Lower lobe of right lung (tissue), 2 donors: ENCODE data around the gene FILIP1L. TPM values are rescaled to one million over a fixed set of nuclear protein-coding genes. Genes with fewer than 3 reads are reported as not detected.
A peak's percentile ranks its signal among the peaks of the same experiment; 100 is the strongest.

Source experiments
- ATAC-seq, 2 donors: fragments of 200-7000 bp; cut with Tn5 transposase; one replicate each; pipeline ENCODE4 v1.9.1; 2020 to 2022; ENCODE audit warnings: mild to moderate bottlenecking in 2 of 2, moderate library complexity in 2 of 2
- DNase-seq: peaks from one replicate; pipeline ENCODE4 v3.0.0-alpha.2; 2020
- H3K27ac ChIP-seq: fragments of 200-600 bp; one replicate; pipeline ENCODE4 v1.8.0; 2022
- H3K27me3 ChIP-seq: fragments of 200-600 bp; one replicate; pipeline ENCODE4 v1.8.0; 2022; ENCODE audit warnings: low read depth
- H3K36me3 ChIP-seq: fragments of 200-600 bp; one replicate; pipeline ENCODE4 v1.8.0; 2022; ENCODE audit warnings: mild to moderate bottlenecking
- H3K4me1 ChIP-seq: fragments of 200-600 bp; one replicate; pipeline ENCODE4 v1.8.0; 2022
- H3K4me3 ChIP-seq: fragments of 200-600 bp; one replicate; pipeline ENCODE4 v1.8.0; 2022; ENCODE audit warnings: mild to moderate bottlenecking
- H3K9me3 ChIP-seq: fragments of 200-600 bp; one replicate; pipeline ENCODE4 v1.8.0; 2022
- intact Hi-C: fragments of 100-400 bp; cut with DNase I; formaldehyde crosslinking; loops from one replicate; pipeline ENCODE4 v1.11.0; 2022
- total RNA-seq: library from RNA; stranded (reverse); fragmentation: NEBNext Ultra II Directional; extraction: Animal tissue kit (Norgen Biotek cat#: 25700); gene quantifications from one replicate; pipeline ENCODE4 v1.2.1, GENCODE V29; 2021
- TF ChIP-seq, protein P1 (sequence below): fragments of 200-600 bp; IDR thresholded peaks from one replicate; pipeline ENCODE4 v1.8.0; 2022; ENCODE audit warnings: antibody characterized with exemption, mild to moderate bottlenecking
- donor health status: DM: no; HTN: yes; CAD: no; lungs with severe emphysema.

Gene FILIP1L
- total RNA-seq, 1 donor from 2014 or later = 25.0 TPM

DNA sequence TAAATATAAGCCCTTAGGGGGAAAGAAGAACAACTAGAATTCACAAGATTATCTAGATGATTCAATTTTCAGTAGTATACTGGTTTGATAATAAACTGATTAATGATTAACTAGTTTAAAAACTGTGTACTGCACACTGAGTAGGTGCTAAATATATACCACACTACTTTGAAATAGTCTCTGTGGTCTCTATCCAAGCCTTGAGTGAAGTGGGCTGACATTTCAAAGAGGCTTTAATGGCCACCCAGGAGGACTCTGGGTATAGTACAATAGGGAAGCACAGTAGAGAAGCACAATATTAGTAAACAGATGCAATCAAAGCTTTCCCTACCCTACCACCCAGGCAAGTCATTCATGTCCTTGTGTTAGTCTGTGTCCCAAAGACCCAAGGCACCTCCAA, 46.7 kb downstream of the FILIP1L start:
- intact Hi-C loops = loop anchor here (10.0 kb wide), 1 partner anchor 187 kb away; no protein-coding TSS in a partner anchor
- TF ChIP-seq, protein P1, sequence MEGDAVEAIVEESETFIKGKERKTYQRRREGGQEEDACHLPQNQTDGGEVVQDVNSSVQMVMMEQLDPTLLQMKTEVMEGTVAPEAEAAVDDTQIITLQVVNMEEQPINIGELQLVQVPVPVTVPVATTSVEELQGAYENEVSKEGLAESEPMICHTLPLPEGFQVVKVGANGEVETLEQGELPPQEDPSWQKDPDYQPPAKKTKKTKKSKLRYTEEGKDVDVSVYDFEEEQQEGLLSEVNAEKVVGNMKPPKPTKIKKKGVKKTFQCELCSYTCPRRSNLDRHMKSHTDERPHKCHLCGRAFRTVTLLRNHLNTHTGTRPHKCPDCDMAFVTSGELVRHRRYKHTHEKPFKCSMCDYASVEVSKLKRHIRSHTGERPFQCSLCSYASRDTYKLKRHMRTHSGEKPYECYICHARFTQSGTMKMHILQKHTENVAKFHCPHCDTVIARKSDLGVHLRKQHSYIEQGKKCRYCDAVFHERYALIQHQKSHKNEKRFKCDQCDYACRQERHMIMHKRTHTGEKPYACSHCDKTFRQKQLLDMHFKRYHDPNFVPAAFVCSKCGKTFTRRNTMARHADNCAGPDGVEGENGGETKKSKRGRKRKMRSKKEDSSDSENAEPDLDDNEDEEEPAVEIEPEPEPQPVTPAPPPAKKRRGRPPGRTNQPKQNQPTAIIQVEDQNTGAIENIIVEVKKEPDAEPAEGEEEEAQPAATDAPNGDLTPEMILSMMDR = no peak
- ATAC-seq = no peak
- DNase-seq = no peak
- Histone ChIP-seq H3K4me1 (peaks cover 29% of the 10 kb centered on the region), H3K4me3 (no peak overlapping the region), H3K9me3 (no peaks in the 10 kb centered on the region), H3K27me3 (no peaks in the 10 kb centered on the region), H3K27ac (no peak overlapping the region), H3K36me3 (no peaks in the 10 kb centered on the region)

DNA sequence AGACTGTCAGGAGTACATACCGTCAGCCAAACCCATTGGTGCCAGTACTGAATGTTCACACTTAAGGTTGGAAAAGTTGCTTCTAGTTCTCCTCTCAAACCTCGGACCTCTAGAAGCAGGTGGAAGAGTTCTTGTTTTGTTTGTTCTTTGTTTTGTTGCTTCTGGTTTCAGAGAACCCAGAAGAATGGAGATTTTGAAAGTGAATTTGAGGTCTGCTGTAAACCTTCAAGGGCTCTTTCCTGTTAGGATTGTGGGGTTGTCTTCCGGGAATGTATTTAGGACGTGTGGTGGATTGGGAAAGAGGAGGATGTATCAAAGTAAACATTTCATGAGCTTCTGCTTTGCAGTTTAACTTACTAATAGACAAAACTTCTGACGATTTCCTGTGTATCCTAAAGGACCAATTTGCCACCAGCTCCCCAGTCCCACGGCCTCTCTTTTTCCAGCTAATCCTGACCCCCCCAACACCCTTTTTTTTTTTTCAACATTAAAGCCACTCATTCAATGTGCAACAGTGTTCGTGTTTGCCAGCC, 50.3 kb downstream of the FILIP1L start:
- Histone ChIP-seq H3K27ac (peak overlapping the region; percentile 76), H3K36me3 (no peaks in the 10 kb centered on the region), H3K27me3 (no peaks in the 10 kb centered on the region), H3K9me3 (no peaks in the 10 kb centered on the region), H3K4me3 (peak overlapping the region; percentile 6), H3K4me1 (peaks cover 18% of the 10 kb centered on the region)
- TF ChIP-seq, protein P1 = no peak
- DNase-seq = no peak
- ATAC-seq = peak; percentile 66 to 84
- intact Hi-C loops = loop anchor here (10.0 kb wide), 1 partner anchor 191 kb away; no protein-coding TSS in a partner anchor

DNA sequence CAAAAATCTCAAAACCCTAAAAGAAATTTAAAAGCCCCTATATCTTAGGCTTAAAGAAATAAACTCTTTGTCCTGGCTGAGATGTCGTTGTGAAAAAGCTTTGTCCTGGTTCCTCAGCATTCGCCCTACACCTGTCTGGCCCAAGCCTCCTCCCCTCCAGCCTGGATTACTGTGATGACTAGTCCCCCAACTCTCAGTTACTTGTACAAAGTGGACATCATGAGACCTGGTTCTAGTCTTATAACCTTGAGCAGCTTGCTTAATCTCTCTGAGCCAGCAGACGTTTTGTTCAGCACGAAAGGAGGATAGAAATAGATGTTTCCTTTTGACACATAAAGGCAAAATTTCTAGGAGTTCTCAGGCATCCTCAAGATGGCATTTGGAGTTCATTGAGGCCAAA, 51.6 kb downstream of the FILIP1L start:
- H3K9me3 ChIP-seq = no peaks in the 10 kb centered on the region
- H3K27ac ChIP-seq = no peak overlapping the region
- intact Hi-C loops = loop anchor here (10.0 kb wide), 1 partner anchor 192 kb away; no protein-coding TSS in a partner anchor
- no peak overlapping the region for H3K4me3 ChIP-seq
- ATAC-seq (no peak), DNase-seq (no peak)
- no peaks in the 10 kb centered on the region for H3K27me3 ChIP-seq
- H3K36me3 ChIP-seq = no peaks in the 10 kb centered on the region
- H3K4me1 ChIP-seq = peaks cover 16% of the 10 kb centered on the region
- TF ChIP-seq, protein P1 = no peak

DNA sequence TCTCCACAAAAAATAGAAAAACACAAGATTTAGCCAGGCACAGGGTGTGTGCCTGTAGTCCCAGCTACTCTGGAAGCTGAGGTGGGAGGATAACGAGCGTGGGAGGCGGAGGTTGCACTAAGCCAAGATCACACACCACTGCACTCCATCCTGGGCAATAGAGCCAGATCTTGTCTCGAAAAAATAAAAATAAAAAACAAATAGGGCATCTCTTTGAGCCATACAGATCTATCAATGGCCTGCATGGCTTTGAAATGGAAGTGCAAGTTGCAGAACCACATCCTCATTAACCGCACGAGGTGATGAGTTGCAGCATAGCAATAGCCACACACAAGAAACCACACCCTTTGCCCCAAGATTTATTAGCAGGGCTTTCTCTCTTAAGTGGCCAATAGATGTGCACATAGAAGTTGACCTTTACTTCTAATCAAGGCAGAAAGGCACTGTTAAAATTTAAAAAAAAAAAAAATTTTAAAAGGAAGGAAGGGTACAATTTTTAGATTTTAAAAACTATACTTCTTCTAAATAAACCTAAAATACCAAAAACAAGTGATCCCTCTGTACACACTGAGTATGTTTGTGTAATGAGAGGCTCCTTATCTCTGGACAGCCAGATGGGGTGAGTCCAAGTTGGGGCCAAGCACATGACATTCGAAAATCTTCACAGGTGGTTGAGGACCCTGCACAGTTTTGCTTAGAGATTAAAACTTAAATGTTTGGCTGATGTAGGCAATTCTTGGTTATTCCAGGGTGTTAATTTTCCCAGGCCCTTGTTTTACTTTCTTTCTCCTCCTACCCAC, 53.4 kb downstream of the FILIP1L start:
- no peak for DNase-seq
- intact Hi-C loops = loop anchor here (10.0 kb wide), 1 partner anchor 194 kb away; no protein-coding TSS in a partner anchor
- H3K9me3 ChIP-seq = no peaks in the 10 kb centered on the region
- no peak overlapping the region for H3K4me3 ChIP-seq
- H3K4me1 ChIP-seq = peaks cover 16% of the 10 kb centered on the region
- no peaks in the 10 kb centered on the region for H3K36me3 ChIP-seq
- H3K27me3 ChIP-seq = no peaks in the 10 kb centered on the region
- TF ChIP-seq, protein P1 = no peak
- H3K27ac ChIP-seq = no peak overlapping the region
- ATAC-seq = no peak

DNA sequence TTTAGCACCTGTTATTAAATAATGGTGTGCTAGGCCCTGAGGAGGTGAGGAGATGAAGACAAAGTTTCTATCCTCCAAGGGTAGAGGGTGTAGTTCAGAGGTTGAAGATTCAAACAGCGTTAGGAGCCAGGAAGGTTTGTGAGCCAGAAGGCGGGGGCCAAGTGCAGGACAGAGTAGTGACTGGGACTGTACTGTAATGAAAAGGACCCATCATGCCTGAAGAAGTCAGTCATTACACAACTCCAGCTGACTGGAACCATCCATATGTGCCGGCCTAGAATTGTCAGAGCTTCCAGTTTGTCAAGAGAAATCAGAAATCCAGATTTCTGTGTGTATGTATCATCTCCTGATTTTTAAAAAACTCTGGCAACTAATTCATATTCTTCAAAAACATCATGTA, 54.8 kb downstream of the FILIP1L start:
- no peak for ATAC-seq
- no peak overlapping the region for H3K4me3 ChIP-seq

More for the DNA sequence above, 54.8 kb downstream of the FILIP1L start:
- no peaks in the 10 kb centered on the region for H3K9me3 ChIP-seq
- H3K27ac ChIP-seq = no peak overlapping the region
- intact Hi-C loops = no loop called here
- no peak for DNase-seq
- H3K4me1 ChIP-seq = peaks cover 12% of the 10 kb centered on the region
- no peaks in the 10 kb centered on the region for H3K27me3 ChIP-seq
- TF ChIP-seq, protein P1 = no peak
- no peaks in the 10 kb centered on the region for H3K36me3 ChIP-seq
